Ishikawa (cell line): ENCODE results near the gene ZNF281.

Experiments used
- CREB1 ChIP-seq: IDR thresholded peaks from 2 replicates; pipeline ENCODE4 v1.6.1; 2012; ENCODE audit warnings: low read depth
- USF1 ChIP-seq: IDR thresholded peaks from 2 replicates; pipeline ENCODE4 v1.6.1; 2012

GRCh38 chr1:200401263-200401662 is 8.6 kb downstream of the ZNF281 start:
- TF ChIP-seq CREB1 (no peak), USF1 (no peak)
